ENCODE results near the gene PPFIA3. TPM values are rescaled to one million over a fixed set of nuclear protein-coding genes. Genes with fewer than 3 reads are reported as not detected.

The PPFIA3 gene
- total and polyA plus RNA-seq, 2 of the 8 experiments (the other 6 are each of a cell fraction or from before 2014, with no cell fraction given), result 15.9 to 25.3 TPM

GRCh38 chr19:49117677-49118564, 1.4 kb upstream of the PPFIA3 start (continued):
- TF ChIP-seq CHD7 (IDR thresholded peaks at IDR 0.05; ENCODE audit: insufficient replicate concordance, low read length) (no peak), ATF3 (IDR thresholded peaks at IDR 0.05; ENCODE audit: insufficient read depth, low read depth, low read length) (no peak), RFX5 (IDR thresholded peaks at IDR 0.05; ENCODE audit: borderline replicate concordance, low read depth, low read length) (no peak), BCL11A (IDR thresholded peaks at IDR 0.05; ENCODE audit: low read depth in 2 of 2, low read length in 2 of 2) (no peak), NANOG (IDR thresholded peaks at IDR 0.05; ENCODE audit: insufficient read depth, low read depth, low read length, poor library complexity, severe bottlenecking) (no peak), SIRT6 (IDR thresholded peaks at IDR 0.05; ENCODE audit: low read length) (no peak), GTF2F1 (IDR thresholded peaks at IDR 0.05; ENCODE audit: borderline replicate concordance, low read depth, low read length) (no peak)

Measured in H1 (cell line).